ENCODE results near the gene CLSTN3.

CLSTN3 gene

DNA sequence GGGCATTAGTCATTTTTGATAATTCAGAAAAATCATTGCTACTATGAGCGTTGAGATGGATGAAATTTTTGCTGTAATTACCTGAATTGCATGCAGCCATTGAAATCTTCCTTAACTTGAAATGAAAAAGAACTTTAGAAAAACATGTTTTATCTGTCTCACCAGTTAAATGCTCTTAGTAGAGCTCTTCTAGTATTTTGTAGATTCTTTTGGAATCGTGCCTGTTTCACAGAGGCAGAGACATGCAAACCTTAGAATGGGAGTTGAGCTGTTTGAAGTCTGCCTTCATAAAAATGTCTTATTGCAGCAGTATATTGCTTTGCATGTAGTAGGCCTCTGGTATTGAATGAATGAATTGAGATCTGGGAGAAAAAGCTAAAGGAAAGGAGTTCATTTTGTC is 63.5 kb downstream of the CLSTN3 start:
- DNase-seq: no peak

GRCh38 chr12:7197841-7198240 is 67.7 kb downstream of the CLSTN3 start:
- DNase-seq: no peak

GRCh38 chr12:7203109-7203508 is 72.9 kb downstream of the CLSTN3 start:
- DNase-seq: no peak

DNA sequence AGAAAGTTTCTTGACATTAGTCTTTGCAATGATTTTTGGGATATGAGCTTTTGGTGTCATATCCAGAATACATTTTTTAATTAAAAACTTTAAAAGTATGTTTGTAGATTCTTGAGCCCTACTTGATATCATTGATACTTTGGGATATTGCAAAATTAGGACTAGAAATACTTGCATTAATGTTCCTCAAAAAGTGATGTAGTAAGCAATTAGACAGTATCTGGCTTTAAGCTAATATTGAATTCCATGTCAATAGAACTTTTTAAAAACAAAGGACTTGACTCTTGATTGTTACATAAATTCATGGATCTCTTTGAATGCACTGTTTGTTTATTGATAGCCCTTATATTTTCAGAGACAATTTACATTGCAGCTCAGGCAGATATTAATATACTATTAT is 74.9 kb downstream of the CLSTN3 start:
- DNase-seq: no peak

DNA sequence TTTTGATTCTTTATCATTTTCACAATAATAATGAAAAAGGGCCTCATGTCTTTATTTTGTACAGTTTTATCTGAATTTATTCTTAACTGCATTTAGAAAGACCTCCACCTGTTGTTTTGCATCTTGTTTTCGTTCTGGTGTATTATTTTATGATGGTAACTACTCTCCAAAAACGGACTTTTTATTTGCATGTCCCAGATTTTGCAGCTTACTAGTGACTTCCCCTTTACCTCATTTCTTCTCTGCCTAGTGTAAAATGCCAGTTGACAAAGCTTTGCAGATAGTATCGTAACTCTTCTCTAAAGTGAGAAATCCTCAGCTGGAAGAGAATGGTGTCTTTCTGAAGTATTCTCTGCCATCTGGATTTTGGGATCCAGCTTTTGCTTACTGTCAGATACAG is 76.5 kb downstream of the CLSTN3 start:
- DNase-seq: no peak

DNA sequence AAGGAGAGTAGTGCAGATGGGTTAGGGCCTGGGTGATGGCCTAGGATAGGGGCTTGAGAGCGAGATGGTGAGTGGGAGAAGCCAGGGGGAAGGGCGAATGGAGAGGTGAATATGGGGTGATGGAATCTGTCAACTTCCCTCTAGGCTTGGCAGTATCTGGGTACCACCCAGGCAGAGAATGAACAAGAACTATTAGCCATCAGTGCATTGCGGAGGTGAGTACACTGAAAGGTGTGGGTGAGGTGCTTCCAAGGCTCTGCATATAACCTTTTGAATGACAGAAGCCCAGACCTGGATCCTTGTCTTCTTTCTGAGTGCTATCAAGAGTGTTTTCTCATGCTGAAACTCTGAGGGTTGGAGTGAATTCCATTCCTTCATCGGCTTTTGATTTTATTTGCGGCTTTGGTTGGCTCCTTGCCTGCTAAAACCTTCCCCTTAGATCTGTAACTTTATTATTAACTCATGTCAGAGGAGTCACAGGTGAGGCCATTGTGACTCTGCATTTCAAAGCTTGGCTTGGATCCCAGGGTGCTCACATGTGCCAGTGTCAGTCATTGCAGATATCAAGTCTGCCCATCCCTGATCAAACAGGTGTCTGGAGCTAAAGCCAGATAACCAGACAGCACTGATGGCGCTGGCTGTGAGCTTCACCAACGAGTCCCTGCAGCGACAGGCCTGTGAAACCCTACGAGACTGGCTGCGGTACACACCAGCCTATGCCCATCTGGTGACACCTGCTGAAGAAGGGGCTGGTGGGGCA is 77.9 kb downstream of the CLSTN3 start:
- DNase-seq: no peak

Measured in AML-193 (cell line).